ENCODE data around the gene METTL1.
"Not testable (repeated sequence)": the region's sequence is repeated elsewhere in the genome, so short reads cannot be mapped to it uniquely, and the experiment has no call there.

METTL1 gene

GRCh38 chr12:57724936-57725740 lies 46.8 kb downstream of the METTL1 start:
- FAIRE-seq (no peak), DNase-seq (ENCODE audit: insufficient read length, low spot score) (no peak)
- TF ChIP-seq CTCF (IDR thresholded peaks at IDR 0.05; ENCODE audit: insufficient read depth, missing control alignments): no peak

GRCh38 chr12:57724003-57724935 lies 47.6 kb downstream of the METTL1 start:
- no peak for TF ChIP-seq CTCF (IDR thresholded peaks at IDR 0.05; ENCODE audit: insufficient read depth, missing control alignments)
- DNase-seq (ENCODE audit: insufficient read length, low spot score) (no peak), FAIRE-seq (no peak)

- TF ChIP-seq CTCF (IDR thresholded peaks at IDR 0.05; ENCODE audit: insufficient read depth, missing control alignments): no peak
- FAIRE-seq (no peak), DNase-seq (ENCODE audit: insufficient read length, low spot score) (no peak)
Measured at GRCh38 chr12:57723630-57723962, 48.3 kb downstream of the METTL1 start.

- peak; percentile 13 for DNase-seq (ENCODE audit: insufficient read length, low spot score)
- no peak for TF ChIP-seq CTCF (IDR thresholded peaks at IDR 0.05; ENCODE audit: insufficient read depth, missing control alignments)
- FAIRE-seq: no peak
Measured at GRCh38 chr12:57722716-57723629, 48.9 kb downstream of the METTL1 start.

- DNase-seq (ENCODE audit: insufficient read length, low spot score): peak; percentile 5
- not testable (repeated sequence) for FAIRE-seq
Measured at GRCh38 chr12:57721846-57722608, 49.9 kb downstream of the METTL1 start.

GRCh38 chr12:57720606-57721595 lies 51.0 kb downstream of the METTL1 start:
- DNase-seq (ENCODE audit: insufficient read length, low spot score) (no peak), FAIRE-seq (no peak)
- no peak for TF ChIP-seq CTCF (IDR thresholded peaks at IDR 0.05; ENCODE audit: insufficient read depth, missing control alignments)

Data from D721Med (cell line).